ENCODE data around the gene LLGL2.
"Not testable (repeated sequence)": the region's sequence is repeated elsewhere in the genome, so short reads cannot be mapped to it uniquely, and the experiment has no call there.

LLGL2 gene

GRCh38 chr17:75507733-75508719, 17.5 kb upstream of the LLGL2 start:
- DNase-seq, result no peak

- DNase-seq, result no peak
These were observed 16.6 kb upstream of the LLGL2 start for GRCh38 chr17:75508931-75509361.

- DNase-seq, result no peak
These were observed 15.8 kb upstream of the LLGL2 start for GRCh38 chr17:75509528-75510258.

GRCh38 chr17:75511270-75511609, 14.3 kb upstream of the LLGL2 start:
- no peak for DNase-seq

GRCh38 chr17:75511610-75512575, 13.6 kb upstream of the LLGL2 start:
- no peak for DNase-seq

GRCh38 chr17:75512926-75513640, 12.4 kb upstream of the LLGL2 start:
- DNase-seq, result no peak

GRCh38 chr17:75513641-75514000, 11.9 kb upstream of the LLGL2 start:
- DNase-seq, result no peak

- no peak for DNase-seq
These were observed 11.1 kb upstream of the LLGL2 start for GRCh38 chr17:75514299-75514918.

GRCh38 chr17:75514919-75515495, 10.5 kb upstream of the LLGL2 start:
- DNase-seq, result peak; percentile 52

GRCh38 chr17:75515496-75516254, 9.8 kb upstream of the LLGL2 start, which contains the start of gene CASKIN2:
Gene CASKIN2, minus strand, starts transcription at chr17:75515537. Its CDS starts 1,733 bp downstream, at chr17:75513804.
- peak; percentile 76 for DNase-seq

- DNase-seq, result peak; percentile 81
These were observed 9.3 kb upstream of the LLGL2 start, which contains the start of gene TSEN54 for GRCh38 chr17:75516255-75516618. Gene TSEN54, plus strand, starts transcription at chr17:75516528. Its CDS starts 33 bp downstream, at chr17:75516561.

- DNase-seq, result peak; percentile 30
These were observed 8.7 kb upstream of the LLGL2 start for GRCh38 chr17:75516619-75517296.

GRCh38 chr17:75517297-75517865, 8.1 kb upstream of the LLGL2 start:
- no peak for DNase-seq

GRCh38 chr17:75518201-75518600, 7.3 kb upstream of the LLGL2 start:
- no peak for DNase-seq

- no peak for DNase-seq
These were observed 6.4 kb upstream of the LLGL2 start for GRCh38 chr17:75518983-75519537.

- not testable (repeated sequence) for DNase-seq
These were observed 5.1 kb upstream of the LLGL2 start for GRCh38 chr17:75520413-75520812.

GRCh38 chr17:75521290-75521689, 4.2 kb upstream of the LLGL2 start:
- no peak for DNase-seq

GRCh38 chr17:75521951-75522727, 3.4 kb upstream of the LLGL2 start:
- DNase-seq, result no peak
